ENCODE measurements around the gene REC114.
"Not testable (repeated sequence)": the region's sequence is repeated elsewhere in the genome, so short reads cannot be mapped to it uniquely, and the experiment has no call there.

Gene REC114, protein sequence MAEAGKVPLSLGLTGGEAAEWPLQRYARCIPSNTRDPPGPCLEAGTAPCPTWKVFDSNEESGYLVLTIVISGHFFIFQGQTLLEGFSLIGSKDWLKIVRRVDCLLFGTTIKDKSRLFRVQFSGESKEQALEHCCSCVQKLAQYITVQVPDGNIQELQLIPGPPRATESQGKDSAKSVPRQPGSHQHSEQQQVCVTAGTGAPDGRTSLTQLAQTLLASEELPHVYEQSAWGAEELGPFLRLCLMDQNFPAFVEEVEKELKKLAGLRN

DNA sequence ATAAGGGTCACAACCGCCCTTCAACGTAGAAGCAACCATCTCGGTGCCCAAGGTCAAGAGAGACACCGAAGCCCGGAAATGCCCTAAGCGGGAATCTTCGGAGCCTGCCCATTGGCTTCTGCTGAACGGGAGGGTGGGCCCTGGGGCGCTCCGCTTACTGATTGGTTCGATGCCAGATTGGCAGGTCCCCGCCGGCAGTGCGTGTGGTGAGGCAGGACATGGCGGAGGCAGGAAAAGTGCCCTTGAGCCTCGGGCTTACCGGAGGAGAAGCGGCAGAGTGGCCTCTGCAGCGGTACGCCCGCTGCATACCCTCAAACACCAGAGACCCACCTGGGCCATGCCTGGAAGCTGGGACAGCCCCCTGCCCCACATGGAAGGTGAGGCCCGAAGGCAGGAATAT lies at the start of gene REC114:
Gene REC114, plus strand, starts transcription at position 197 of the 400 bp plus-strand sequence. Its CDS starts 22 bp downstream, at position 219.
- no peak for DNase-seq (ENCODE audit: low read depth)

DNA sequence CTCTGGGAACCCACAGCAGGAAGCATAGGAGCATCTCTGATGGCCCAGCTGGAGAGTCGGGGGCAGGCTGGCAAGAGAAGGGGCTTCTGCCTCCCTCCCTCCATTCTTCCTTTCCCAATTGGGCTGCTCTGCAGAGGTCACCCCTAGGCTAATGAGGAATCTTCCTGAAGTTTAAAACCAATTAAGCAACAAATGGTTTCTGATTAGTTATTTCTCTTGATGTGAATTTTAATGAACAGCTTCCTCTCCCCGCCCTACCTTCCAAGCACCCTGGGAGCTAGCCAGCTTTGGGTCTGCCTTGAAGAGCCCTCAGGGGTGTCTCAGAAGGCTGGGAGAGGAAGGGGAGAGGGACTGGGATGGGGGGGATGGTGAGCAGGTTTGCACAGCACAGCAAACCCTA lies 49.6 kb upstream of the REC114 start:
- DNase-seq (ENCODE audit: low read depth) = no peak

DNA sequence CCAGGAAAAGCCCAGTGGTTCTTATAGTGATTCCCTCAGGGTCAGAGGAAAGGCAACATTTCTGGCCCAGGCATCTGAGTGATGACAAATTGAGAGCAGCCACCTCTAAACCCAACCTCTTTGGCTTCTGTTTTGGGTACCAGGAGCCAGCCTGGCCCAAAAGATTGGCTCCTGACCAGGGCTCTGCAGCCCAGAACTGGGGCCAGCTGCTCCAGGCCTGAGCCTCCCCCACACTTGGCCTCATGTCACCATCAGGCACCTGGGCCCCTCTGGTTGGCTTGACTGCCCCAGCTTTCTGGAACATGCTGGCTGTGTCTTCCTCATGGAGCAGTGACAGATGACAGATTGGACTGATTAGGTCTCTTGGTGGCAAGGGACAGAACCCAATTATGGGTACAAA lies 48.2 kb upstream of the REC114 start:
- no peak for DNase-seq (ENCODE audit: low read depth)

DNA sequence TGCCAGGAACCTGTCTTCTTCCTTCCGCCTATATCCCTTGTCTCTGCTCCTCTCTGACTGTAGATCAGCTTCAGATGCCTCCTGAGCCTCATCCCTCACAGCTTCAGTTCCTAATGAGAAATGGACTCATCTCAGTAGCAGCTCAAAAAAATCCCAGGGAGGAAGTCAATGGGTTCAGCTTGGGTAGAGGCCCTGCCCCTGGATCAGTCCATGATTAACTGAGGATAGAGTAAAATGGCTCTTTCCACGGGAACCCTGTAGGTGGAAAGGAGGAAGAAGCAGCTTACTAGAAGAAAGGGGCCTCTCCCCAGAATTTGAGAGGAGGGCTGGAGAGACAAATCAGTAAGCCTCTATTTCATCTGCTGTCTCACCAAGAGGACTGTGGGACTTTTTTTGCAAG lies 47.3 kb upstream of the REC114 start:
- DNase-seq (ENCODE audit: low read depth) = no peak

DNA sequence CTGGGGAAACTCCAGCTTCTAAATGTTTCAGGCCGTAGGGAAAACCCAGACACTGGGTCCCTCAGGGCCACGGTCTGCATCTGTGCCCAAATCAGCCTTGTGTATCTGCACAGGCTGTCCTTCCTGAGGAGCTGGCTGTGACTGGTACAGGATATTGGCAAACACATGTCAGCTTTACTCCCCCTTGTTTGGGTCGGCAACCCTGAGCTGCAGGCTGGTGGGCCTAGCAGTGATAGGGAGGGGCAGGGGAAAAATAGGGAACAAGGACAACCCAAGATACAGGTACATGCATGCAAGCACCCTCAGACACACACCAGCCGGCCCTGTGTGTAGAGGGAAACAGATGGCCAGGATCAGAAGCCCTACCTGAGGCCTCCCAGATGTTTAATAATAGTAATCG lies 45.5 kb upstream of the REC114 start:
- no peak for DNase-seq (ENCODE audit: low read depth)

DNA sequence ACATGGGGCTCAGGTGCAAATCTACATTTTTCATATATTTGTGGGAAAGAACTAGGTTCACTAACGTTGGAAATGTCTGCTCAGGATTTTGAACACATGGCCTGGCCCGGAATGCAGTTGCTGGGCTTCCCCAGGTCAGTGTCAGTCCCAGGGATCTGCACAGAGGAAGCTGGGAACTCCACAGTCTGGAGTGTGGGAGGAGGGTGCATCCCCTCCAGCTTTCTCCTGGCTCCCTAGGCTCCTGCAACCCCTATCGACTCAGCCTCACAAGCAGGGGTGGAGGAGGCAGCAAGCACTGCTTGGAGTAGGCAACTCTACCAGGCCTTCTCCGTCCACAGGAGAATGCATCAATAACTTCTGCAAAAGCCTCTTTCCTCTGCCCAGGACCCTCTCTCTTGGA lies 44.1 kb upstream of the REC114 start:
- DNase-seq (ENCODE audit: low read depth) = no peak

DNA sequence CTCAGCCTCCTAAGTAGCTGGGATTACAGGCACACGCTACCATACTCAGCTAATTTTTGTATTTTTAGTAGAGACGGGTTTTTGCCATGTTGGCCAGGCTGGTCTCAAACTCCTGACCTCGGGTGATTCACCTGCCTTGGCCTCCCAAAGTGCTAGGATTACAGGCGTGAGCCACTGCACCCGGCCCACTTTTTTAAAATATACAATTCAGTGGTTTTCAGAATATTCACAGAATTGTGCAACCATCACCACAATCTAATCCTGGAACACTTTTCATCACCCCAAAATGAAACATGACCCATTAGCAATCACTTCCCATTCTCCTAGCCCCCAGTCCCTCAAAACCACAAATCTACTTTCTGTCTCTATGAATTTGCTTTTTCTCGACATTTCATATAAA lies 42.7 kb upstream of the REC114 start:
- not testable (repeated sequence) for DNase-seq (ENCODE audit: low read depth)

DNA sequence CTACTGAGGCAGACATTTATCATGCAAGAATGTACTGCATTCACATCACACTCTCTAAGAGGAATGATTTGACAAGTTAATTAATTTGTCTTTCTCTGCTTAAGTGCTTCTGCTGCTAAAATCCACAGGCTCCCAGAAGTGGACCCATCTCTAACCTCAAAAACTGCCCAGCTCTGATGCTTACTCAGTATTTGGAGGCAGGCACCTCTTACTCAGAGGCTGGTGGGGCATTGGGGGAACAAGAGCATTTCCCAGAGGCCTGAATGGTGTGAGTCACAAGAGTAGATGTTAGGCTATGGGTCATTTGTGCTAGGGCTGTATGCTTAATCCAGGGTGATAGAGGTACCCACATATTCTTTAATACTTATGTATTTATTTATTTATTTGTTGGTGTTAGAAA lies 39.8 kb upstream of the REC114 start:
- no peak for DNase-seq (ENCODE audit: low read depth)

DNA sequence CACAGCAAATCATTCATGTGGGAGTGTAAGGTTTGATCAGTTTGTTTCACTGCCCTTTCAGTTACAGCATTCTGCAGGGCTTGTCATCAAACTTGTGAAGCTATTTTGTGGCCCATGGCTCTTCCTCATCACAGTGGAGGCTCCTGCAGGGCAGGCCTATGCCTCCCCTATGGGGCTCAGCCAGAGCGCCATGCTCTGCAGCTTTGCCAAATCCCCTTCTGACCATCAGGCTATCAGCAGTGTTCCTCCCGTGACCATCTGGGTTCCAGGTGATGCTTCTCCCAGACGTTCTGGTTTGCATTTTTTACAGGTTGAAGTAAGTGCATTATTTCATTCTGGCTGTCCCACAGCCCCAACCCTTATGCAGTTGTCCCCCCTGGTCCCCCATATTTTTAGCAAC lies 28.1 kb upstream of the REC114 start:
- DNase-seq (ENCODE audit: low read depth) = no peak

DNA sequence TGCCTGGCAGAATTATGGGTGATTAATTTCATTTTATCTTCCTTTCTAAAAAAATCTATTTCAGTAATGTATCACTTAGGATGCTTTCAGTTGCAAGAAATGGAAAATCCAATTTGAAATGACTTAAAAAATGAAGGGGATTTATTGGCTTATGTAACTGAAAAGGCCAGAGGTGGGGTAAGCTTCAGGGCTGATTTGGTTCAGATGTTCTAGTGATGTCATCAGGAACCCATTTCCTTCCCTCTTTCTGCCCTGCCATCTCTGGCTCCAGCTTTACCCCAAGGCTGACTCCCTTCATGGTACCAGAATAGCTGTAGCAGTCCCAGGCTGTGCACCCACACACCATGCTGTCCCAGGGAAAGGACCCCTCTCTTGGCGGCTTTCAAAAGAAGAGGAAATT lies 18.5 kb upstream of the REC114 start:
- DNase-seq (ENCODE audit: low read depth) = no peak

DNA sequence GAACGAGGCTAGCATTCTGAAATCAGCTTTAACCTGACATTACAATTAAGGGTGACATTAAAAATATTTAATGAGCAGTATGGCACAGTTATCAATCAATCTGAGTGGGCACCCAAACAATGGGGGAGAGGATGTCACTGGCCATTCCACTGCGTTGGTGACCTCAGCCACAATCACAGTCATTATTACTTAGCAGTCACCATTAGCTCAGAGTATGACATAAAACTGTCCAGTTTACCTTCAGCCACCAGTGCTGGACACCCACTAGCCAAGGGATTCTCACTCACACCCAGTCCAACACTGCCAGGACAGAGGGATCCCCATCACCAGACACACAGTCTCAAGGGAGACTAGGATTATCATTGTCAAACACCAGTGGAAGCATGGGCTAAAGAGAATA lies 17.5 kb upstream of the REC114 start:
- DNase-seq (ENCODE audit: low read depth) = no peak

DNA sequence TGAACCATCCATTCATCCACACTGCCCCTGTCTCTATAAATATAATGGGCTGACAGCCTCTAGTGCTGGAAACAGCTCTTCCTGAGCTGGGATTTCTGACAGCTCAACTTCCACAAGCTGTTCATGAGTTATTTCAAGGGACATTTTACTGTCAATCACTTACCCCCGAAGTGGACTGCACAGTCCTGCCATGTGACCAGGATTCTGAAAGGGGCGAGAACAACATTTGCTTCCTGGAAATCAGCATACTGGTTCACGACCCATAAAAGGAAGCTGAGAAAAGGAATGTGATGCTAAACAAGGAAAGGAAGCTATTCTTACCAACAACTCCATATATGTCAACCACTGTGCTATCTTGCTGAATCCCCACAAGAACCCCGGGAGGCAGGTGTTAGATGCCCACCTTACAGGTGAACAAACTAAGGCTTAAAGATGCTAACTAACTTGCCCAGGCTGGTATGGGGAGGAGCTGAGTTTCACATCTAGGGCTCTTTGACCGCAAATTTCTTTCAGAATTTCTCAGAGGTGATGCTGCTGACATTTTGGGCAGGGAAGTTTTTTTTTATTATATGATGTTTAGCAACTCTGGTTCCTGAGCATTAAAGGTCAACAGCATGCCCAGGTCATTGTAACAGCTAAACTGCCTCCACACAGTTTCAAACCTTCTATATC lies 16.5 kb upstream of the REC114 start:
- no peak for DNase-seq (ENCODE audit: low read depth)

DNA sequence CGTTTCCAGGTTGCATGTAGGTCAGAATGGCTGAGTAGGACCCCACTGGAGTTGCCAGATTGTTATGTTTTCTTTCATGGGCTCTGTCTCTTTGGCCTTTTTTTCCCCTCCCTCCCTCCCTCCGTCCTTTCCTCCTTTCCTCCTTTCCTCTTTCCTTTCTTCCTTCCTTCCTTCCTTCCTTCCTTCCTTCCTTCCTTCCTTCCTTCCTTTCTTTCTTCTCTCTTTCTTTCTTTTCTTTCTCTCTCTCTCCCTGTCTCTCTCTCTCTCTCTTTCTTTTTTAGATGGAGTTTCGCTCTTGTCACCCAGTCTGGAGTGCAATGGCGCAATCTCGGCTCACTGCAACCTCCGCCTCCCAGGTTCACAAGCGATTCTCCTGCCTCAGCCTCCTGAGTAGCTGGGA lies 11.6 kb upstream of the REC114 start:
- DNase-seq (ENCODE audit: low read depth) = not testable (repeated sequence)

DNA sequence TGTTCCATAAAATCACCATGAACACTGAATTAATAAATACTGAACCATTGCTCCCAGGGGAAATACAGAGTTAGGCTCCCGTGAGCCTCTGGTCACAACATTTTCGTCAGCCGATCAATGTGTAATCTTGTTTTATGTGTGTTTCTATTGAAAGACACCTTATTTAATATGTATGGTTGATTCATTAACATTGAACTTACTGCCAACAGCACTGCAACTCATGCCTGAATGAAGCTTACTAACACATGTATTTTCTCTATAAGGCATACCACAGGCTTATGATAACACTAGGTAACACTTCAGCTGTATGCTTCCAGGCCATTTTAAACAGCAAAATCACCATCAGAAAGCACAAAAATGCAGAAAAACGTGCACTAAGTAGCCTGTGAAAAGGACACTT lies 9.1 kb upstream of the REC114 start:
- no peak for DNase-seq (ENCODE audit: low read depth)

DNA sequence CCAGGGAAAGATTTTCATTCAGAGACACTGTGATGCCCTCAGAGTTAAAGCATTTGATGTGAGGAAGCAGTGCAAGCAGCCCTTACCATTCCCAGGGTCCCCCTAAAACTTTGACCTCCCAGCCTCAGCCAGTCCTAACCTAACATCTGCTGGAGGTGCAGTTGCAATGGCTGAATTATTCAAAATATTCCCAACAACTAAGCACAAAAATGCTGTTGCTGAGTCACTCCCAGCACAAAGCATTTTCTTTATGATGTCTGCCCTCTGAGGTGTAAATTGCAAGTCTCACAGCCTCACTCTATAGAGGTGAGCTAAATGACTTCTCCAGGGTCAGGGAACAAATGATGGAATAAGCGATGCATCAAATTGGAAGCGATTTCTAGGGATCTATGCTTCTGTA lies 6.4 kb upstream of the REC114 start:
- DNase-seq (ENCODE audit: low read depth) = no peak

DNA sequence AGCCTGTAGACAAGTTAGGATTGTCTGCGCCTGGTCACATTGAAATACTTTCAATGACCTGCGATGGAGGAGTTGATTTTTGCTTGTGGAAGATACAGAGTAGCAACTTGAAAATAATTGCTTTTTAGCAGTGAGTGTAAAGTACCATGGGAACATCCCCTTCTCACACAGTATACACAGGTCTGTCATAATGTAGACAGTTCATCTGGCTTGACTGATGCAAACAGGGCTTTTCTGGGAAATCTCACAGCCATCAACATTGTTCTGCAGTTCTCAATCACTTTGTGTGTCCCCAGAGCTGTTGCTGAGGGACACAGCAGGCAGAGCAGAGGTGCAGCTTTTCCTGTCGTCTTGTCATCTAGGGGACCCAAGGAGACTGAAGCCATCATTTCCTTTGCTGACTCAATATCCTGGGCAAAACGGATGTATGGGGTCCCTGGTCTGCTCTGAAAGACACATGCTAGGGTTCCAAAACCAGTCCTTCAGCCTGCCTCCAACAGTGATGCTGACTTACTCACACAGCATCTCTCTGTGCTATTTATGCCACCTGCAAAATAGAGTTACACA lies 5.3 kb upstream of the REC114 start:
- no peak for DNase-seq (ENCODE audit: low read depth)

DNA sequence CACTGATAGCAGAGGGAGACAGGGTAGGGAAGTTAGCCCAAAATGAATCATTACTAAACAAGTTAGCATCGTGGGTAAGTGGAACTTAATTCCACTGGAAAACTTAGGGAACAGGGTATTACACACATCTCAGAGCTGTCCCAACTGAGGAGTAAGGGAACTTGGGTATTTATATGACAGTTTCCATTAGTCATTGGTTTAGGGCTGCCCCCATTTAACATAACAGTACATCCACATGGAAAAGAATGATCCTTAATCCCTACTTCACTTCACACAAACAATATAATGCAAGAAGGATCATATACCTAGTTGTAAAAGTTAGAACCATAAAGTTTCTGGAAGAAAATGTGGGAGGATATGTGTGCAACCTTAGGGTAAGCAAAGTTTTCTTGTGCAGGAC lies 4.3 kb upstream of the REC114 start:
- DNase-seq (ENCODE audit: low read depth) = no peak

DNA sequence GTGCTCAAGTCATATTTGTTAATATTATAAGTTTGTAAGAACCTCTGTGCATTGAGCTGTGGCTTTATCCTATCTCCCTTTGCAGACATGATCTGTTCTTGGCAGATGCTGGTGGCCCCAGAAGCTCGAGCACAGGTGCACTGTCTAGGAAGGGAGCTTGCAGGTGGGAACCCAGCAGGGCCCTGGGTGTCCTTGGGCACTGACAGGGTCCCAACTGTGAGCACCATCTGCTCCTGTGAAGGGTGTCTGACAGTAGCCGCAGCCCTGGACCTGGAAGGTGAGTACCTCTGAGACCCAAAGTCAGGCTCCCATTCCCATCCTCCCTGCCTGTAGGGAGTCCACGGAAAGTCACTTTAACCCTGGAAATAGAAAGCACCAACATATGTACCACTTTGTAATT lies 2.4 kb upstream of the REC114 start:
- DNase-seq (ENCODE audit: low read depth) = no peak

DNA sequence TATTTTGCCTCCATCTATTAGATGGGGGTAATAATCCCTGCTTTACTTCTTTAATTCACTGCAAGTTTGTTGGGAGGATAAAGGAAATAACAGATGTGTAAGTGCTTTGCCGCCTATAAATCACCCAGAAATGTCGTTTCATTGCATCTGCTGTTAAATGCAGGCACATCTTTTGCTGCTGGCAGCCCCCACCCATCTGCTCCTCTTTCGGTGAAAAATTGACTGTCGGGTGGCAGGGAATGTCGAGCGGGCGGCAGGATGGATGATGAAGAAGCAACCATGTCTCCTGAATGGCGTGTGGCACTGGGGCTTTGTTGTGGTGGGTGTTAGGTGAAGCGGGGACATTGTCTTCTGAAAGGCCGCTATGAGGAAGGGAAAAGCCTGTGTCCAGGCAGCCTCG lies 543 bp upstream of the REC114 start:
- no peak for DNase-seq (ENCODE audit: low read depth)

DNA sequence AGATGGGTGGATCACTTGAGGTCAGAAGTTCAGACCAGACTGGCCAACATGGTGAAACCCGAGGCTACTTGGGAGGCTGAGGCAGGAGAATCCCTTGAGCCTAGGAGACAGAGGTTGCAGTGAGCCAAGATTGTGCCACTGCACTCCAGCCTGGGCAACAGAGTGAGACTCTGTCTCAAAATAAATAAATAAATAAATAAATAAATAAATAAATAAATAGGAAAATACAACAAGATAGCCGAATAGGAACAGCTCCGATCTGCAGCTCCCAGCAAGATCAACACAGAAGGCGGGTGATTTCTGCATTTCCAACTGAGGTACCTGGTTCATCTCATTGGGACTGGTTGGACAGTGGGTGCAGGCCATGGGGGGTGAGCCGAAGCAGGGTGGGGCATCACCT lies 4.5 kb downstream of the REC114 start:
- not testable (repeated sequence) for DNase-seq (ENCODE audit: low read depth)

DNA sequence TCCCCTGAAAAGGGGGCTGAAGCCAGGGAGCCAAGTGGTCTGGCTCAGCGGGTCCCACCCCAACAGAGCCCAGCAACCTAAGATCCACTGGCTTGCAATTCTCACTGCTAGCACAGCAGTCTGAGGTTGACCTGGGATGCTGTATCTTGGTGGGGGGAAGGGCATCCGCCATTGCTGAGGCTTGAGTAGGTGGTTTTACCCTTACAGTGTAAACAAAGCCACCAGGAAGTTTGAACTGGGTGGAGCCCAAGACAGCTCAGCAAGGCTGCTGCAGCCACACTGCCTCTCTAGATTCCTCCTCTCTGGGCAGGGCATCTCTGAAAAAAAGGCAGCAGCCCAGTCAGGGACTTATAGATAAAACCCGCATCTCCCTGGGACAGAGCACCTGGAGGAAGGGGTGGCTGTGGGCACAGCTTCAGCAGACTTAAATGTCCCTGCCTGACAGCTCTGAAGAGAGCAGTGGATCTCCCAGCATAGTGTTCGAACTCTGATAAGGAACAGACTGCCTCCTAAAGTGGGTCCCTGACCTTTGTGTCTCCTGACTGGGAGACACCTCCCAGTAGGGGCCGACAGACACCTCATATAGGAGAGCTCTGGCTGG lies 5.3 kb downstream of the REC114 start:
- DNase-seq (ENCODE audit: low read depth) = not testable (repeated sequence)

DNA sequence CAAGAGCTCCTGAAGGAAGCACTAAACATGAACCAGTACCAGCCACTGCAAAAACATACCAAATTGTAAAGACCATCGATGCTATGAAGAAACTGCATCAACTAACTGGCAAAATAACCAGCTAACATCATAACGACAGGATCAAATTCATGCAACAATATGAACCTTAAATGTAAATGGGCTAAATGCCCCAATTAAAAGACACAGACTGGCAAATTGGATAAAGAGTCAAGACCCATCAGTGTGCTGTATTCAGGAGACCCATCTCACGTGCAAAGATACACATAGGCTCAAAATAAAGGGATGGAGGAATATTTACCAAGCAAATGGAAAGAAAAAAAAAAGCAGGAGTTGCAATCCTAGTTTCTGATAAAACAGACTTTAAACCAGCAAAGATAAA lies 7.0 kb downstream of the REC114 start:
- DNase-seq (ENCODE audit: low read depth) = not testable (repeated sequence)

DNA sequence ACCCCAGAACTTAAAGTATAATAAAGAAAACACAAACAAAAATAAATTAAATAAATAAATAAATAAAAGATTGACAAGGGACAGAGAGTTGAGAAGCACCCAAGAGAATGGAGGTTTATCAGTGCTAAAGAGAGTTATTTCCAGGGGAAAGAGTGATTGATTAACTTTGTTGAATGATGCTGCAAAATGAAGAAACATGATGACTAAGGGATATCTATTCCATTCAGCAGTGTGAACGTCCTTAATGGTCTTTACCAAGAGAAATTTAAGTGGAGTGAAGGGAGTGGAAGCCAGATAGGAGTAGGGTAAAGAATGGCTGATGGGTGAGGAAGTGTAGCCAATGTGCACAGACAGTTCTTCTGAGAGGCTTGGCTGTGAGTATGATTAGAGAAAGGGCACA lies 11.1 kb downstream of the REC114 start:
- DNase-seq (ENCODE audit: low read depth) = no peak

Measured in activated T-cell treated with anti-CD3 and anti-CD28 coated beads for 48 hours (primary cell).